GM12892 (cell line): ENCODE measurements around the gene TBKBP1.

Experiments
- DNase-seq: peaks from one replicate; pipeline ENCODE4 v3.0.0; 2011; ENCODE audit not compliant: insufficient read length
- FAIRE-seq: peaks from 2 replicates; lab custom pipeline; 2011; peaks lifted over from hg19 to GRCh38; lab: Jason Lieb, UNC
- POLR2A ChIP-seq: IDR thresholded peaks from 2 replicates; pipeline ENCODE4 v1.6.1; 2011; ENCODE audit warnings: low read depth, low read length, control low read depth
- POLR2AphosphoS5 ChIP-seq: IDR thresholded peaks from 2 replicates; pipeline ENCODE4 v1.6.1; 2011; ENCODE audit warnings: low read depth, low read length, control low read depth
- TAF1 ChIP-seq: IDR thresholded peaks from 2 replicates; pipeline ENCODE4 v1.6.1; 2011; ENCODE audit warnings: low read depth, mild to moderate bottlenecking, control low read depth, low read length, borderline replicate concordance

Gene TBKBP1

DNA sequence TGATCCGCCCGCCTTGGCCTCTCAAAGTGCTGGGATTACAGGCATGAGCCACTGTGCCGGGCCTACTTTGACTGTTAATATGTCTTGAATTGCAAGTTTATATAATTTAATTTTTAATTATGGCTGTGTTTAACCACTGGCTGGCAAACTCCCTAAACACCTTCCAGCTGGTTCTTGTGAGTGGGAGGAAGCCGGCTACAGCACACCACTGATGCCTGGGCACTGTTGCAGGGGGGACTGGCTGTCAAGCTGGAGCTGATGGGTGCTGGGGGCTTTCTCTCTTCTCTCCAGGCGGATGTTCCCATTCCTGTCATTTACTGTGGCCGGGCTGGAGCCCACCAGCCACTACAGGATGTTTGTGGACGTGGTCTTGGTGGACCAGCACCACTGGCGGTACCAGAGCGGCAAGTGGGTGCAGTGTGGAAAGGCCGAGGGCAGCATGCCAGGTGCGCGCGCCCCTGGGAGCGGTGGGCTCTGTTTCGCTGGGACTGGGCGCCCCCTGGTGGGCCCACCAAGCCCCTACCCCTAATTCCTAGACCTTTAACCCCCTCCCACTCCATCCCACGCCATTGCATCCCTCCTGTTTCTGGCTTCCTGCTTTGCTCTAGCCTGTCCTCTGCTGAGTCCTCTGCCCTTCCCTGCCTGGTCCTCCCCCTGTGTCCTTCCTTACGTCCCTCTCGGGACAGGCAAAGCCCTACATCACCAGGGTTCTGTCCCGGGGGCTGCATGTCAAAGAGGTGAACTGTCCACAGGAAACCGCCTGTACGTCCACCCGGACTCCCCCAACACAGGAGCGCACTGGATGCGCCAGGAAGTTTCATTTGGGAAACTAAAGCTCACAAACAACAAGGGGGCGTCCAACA lies 48.6 kb downstream of the TBKBP1 start:
- TF ChIP-seq POLR2A (no peak), TAF1 (no peak), POLR2AphosphoS5 (no peak)
- DNase-seq (peak; percentile 38), FAIRE-seq (no peak)

DNA sequence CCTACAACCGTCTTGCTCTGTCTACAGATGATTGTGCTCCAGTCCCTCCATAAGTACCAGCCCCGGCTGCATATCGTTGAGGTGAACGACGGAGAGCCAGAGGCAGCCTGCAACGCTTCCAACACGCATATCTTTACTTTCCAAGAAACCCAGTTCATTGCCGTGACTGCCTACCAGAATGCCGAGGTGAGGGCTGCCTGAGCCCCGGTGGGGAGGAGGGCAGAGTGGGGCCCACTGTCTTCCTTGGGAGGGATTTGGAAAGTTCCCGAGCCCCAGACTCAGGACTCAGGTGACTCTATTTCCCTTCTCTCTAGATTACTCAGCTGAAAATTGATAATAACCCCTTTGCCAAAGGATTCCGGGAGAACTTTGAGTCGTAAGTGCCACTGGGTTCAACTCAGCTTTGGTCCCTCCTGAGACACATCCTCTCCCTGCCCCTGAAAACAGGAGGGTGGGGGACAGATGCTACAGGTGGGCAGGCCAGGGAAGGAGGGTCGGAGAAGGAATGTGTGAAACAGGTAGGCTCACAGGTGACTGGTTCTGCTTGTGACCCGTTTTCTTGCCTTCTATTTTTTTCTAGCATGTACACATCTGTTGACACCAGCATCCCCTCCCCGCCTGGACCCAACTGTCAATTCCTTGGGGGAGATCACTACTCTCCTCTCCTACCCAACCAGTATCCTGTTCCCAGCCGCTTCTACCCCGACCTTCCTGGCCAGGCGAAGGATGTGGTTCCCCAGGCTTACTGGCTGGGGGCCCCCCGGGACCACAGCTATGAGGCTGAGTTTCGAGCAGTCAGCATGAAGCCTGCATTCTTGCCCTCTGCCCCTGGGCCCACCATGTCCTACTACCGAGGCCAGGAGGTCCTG lies 50.4 kb downstream of the TBKBP1 start:
- FAIRE-seq (no peak), DNase-seq (no peak)
- TF ChIP-seq TAF1 (no peak), POLR2AphosphoS5 (no peak), POLR2A (no peak)

DNA sequence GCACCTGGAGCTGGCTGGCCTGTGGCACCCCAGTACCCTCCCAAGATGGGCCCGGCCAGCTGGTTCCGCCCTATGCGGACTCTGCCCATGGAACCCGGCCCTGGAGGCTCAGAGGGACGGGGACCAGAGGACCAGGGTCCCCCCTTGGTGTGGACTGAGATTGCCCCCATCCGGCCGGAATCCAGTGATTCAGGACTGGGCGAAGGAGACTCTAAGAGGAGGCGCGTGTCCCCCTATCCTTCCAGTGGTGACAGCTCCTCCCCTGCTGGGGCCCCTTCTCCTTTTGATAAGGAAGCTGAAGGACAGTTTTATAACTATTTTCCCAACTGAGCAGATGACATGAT lies 51.0 kb downstream of the TBKBP1 start:
- no peak for FAIRE-seq
- DNase-seq: no peak

DNA sequence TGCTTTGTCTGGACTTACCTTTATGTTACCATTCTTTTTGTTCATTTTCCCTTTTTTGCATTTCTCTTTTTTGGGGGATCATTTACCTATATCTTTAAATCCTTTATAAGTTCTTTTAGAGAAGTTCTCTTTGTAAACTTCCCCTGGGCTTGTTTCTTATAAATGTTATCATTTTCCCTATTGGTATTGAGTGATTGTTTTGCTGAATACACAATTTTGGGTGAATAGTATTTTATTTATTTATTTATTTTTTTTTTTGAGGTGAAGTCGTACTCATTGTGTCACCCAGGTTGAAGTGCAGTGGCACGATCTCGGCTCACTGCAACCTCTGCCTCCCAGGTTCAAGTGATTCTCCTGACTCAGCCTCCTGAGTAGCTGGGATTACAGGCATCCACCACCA lies 57.5 kb downstream of the TBKBP1 start:
- FAIRE-seq (no peak), DNase-seq (no peak)
- TF ChIP-seq POLR2A (no peak), TAF1 (no peak), POLR2AphosphoS5 (no peak)

More for the DNA sequence above, 51.0 kb downstream of the TBKBP1 start:
- no peak for TF ChIP-seq POLR2A
- TF ChIP-seq TAF1: no peak
- no peak for TF ChIP-seq POLR2AphosphoS5

DNA sequence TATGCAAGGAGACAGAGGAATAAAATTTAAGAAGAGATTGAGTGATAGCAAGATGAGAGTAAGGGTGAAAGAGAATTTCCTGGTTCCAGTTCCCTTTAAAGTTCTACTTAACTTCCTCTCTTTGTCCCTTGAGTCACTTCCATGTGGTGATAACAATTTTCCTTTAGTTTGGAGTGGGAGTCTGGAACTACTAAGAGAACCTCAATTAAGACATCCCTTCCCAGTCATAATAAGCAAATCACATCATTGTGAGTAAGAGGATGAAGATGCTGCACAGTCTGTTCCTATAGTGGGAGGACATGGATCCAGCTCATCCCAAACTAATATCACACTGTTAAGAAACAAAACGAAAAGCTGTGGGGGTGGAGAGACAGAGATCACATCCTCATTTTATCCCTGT lies 63.4 kb downstream of the TBKBP1 start:
- FAIRE-seq (no peak), DNase-seq (no peak)

DNA sequence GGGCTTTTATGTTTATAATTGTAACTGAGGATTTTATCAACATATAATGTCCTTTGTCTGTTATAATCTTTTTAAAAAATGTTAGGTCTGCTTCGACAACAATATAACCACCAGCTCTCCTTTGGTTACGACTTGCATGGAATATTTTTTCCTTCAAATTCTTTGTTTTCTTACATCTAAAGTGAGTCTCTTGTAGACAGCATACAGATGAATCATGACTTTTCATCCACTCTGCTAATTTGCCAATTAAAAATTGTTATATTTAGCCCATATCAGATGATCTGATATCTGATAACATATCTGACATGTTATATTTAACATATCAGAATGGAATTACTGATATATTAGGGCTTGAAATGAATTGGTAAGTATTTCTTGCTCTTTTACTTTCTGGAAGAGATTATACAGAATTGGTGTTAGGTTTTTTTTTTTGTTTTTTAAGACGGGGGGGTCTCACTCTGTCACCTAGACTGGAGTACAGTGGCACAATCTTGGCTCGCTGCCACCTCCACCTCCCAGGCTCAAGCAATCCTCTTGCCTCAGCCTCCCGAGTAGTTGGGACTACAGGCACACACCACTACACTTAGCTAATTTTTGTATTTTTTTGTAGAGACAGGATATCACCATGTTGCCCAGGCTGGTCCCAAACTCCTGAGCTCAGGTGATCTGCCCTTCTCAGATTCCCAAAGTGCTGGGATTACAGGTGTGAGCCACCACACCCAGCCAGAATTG lies 66.6 kb downstream of the TBKBP1 start:
- TF ChIP-seq POLR2A (no peak), TAF1 (no peak), POLR2AphosphoS5 (no peak)
- no peak for FAIRE-seq
- no peak for DNase-seq

More for the DNA sequence above, 63.4 kb downstream of the TBKBP1 start:
- no peak for TF ChIP-seq POLR2AphosphoS5
- TF ChIP-seq POLR2A: no peak
- no peak for TF ChIP-seq TAF1
